Astrocyte (in vitro differentiated cells and primary cell): ENCODE measurements around the gene GGT1. TPM values are rescaled to one million over a fixed set of nuclear protein-coding genes. Genes with fewer than 3 reads are reported as not detected.
"Not testable (repeated sequence)": the region's sequence is repeated elsewhere in the genome, so short reads cannot be mapped to it uniquely, and the experiment has no call there.

Experiments used
- DNase-seq: peaks from one replicate; pipeline ENCODE4 v3.0.0-alpha.2; 2010; ENCODE audit warnings: low read depth
- FAIRE-seq: peaks from 2 replicates; lab custom pipeline; 2011; peaks lifted over from hg19 to GRCh38; lab: Jason Lieb, UNC
- H2AFZ ChIP-seq: 2 replicates; pipeline ENCODE4 v1.6.0; 2012; ENCODE audit warnings: low read depth, low read length, inconsistent platforms
- H3K27ac ChIP-seq: 2 replicates; pipeline ENCODE4 v1.5.1; 2011; ENCODE audit warnings: low read depth, low read length, inconsistent platforms
- H3K27me3 ChIP-seq: 2 replicates; pipeline ENCODE4 v1.6.0; 2011; ENCODE audit warnings: low read length, inconsistent platforms; ENCODE audit not compliant: insufficient read depth
- H3K36me3 ChIP-seq: 2 replicates; pipeline ENCODE4 v1.5.1; 2011; ENCODE audit warnings: low read length, inconsistent platforms; ENCODE audit not compliant: insufficient read depth
- H3K4me1 ChIP-seq: 2 replicates; pipeline ENCODE4 v1.5.1; 2011; ENCODE audit warnings: low read length, inconsistent platforms; ENCODE audit not compliant: insufficient read depth
- H3K4me2 ChIP-seq: 2 replicates; pipeline ENCODE4 v1.6.0; 2012; ENCODE audit warnings: low read length, inconsistent platforms
- H3K4me3 ChIP-seq: 2 replicates; pipeline ENCODE4 v1.5.1; 2011; ENCODE audit warnings: low read depth, mild to moderate bottlenecking, low read length, inconsistent platforms; ENCODE audit not compliant: insufficient read depth
- H3K79me2 ChIP-seq: 2 replicates; pipeline ENCODE4 v1.6.0; 2012; ENCODE audit warnings: mild to moderate bottlenecking, low read length, inconsistent platforms; ENCODE audit not compliant: insufficient read depth
- H3K9ac ChIP-seq: 2 replicates; pipeline ENCODE4 v1.6.0; 2012; ENCODE audit warnings: mild to moderate bottlenecking, low read length, inconsistent platforms
- H3K9me3 ChIP-seq: 2 replicates; pipeline ENCODE4 v1.5.1; 2012; ENCODE audit warnings: low read depth, mild to moderate bottlenecking, low read length, inconsistent platforms; ENCODE audit not compliant: insufficient read depth
- H4K20me1 ChIP-seq: 2 replicates; pipeline ENCODE4 v1.6.0; 2012; ENCODE audit warnings: low read length, inconsistent platforms; ENCODE audit not compliant: insufficient read depth
- H3K27ac Mint-ChIP-seq: one replicate; pipeline ENCODE4 v1.8.0; 2021; ENCODE audit warnings: mild to moderate bottlenecking, mixed read lengths; ENCODE audit not compliant: unreplicated experiment
- H3K27me3 Mint-ChIP-seq: one replicate; pipeline ENCODE4 v1.8.0; 2021; ENCODE audit warnings: low read depth, mixed read lengths; ENCODE audit not compliant: unreplicated experiment
- H3K36me3 Mint-ChIP-seq: one replicate; pipeline ENCODE4 v1.8.0; 2021; ENCODE audit warnings: low read depth, mixed read lengths; ENCODE audit not compliant: unreplicated experiment
- H3K4me1 Mint-ChIP-seq: one replicate; pipeline ENCODE4 v1.8.0; 2021; ENCODE audit warnings: low read depth, mixed read lengths; ENCODE audit not compliant: unreplicated experiment
- H3K4me3 Mint-ChIP-seq: one replicate; pipeline ENCODE4 v1.8.0; 2021; ENCODE audit warnings: mild to moderate bottlenecking, moderate library complexity, mixed read lengths; ENCODE audit not compliant: unreplicated experiment
- H3K9me3 Mint-ChIP-seq: one replicate; pipeline ENCODE4 v1.8.0; 2021; ENCODE audit warnings: mild to moderate bottlenecking, mixed read lengths; ENCODE audit not compliant: unreplicated experiment
- total RNA-seq: library from RNA; stranded (reverse); gene quantifications from 2 replicates; pipeline ENCODE4 v1.2.1, GENCODE V29; 2021

The GGT1 gene
- total RNA-seq, 1 donor from 2014 or later: 2.9 TPM

GRCh38 chr22:24645408-24646399, 42.7 kb downstream of the GGT1 start:
- DNase-seq, H3K9me3 ChIP-seq, H4K20me1 ChIP-seq, H3K27me3 ChIP-seq, H3K4me3 Mint-ChIP-seq, H3K27ac Mint-ChIP-seq, H3K9ac ChIP-seq, H3K79me2 ChIP-seq, H3K4me3 ChIP-seq, H3K4me1 Mint-ChIP-seq, H3K36me3 ChIP-seq, H3K9me3 Mint-ChIP-seq, FAIRE-seq, H3K4me2 ChIP-seq, H3K36me3 Mint-ChIP-seq, H3K27ac ChIP-seq, H3K4me1 ChIP-seq, H3K27me3 Mint-ChIP-seq, H2AFZ ChIP-seq: not testable (repeated sequence)

- not testable (repeated sequence) for FAIRE-seq, H3K27me3 Mint-ChIP-seq, H3K9me3 ChIP-seq, H3K79me2 ChIP-seq, H2AFZ ChIP-seq, H3K36me3 Mint-ChIP-seq, H4K20me1 ChIP-seq, H3K27ac ChIP-seq, H3K4me1 Mint-ChIP-seq, H3K4me3 Mint-ChIP-seq, H3K27me3 ChIP-seq, H3K9ac ChIP-seq, H3K36me3 ChIP-seq, H3K4me3 ChIP-seq, DNase-seq, H3K27ac Mint-ChIP-seq, H3K9me3 Mint-ChIP-seq, H3K4me2 ChIP-seq, H3K4me1 ChIP-seq
Measured at GRCh38 chr22:24646756-24647155, 43.8 kb downstream of the GGT1 start.

DNA sequence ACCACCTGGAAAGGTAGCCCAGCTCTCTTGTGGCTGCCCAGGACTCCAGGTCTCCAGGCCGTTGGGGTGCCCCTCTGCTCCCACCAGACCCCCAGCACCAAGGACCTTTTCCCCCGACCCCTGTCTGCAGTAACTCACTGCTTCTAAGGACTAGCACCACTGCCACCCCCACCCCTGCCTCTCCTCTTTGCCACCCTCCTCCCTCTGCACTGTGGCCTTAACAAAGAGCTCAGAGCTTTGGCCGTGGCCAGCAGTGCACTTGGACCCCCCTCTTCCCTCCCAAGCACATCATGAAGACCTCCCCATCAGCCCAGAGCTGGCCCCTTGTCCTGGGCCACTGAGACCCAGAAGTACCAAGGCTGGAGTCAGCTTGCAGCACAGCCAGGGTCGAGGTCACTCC, 46.4 kb downstream of the GGT1 start:
- H3K27ac ChIP-seq, H3K79me2 ChIP-seq, H3K36me3 Mint-ChIP-seq, H3K4me2 ChIP-seq, H3K36me3 ChIP-seq, H3K4me3 Mint-ChIP-seq, H3K27me3 Mint-ChIP-seq, H2AFZ ChIP-seq, H3K9me3 Mint-ChIP-seq, H3K27me3 ChIP-seq, FAIRE-seq, H3K4me1 Mint-ChIP-seq, DNase-seq, H3K4me1 ChIP-seq, H3K9ac ChIP-seq, H4K20me1 ChIP-seq, H3K27ac Mint-ChIP-seq, H3K4me3 ChIP-seq, H3K9me3 ChIP-seq: not testable (repeated sequence)

DNA sequence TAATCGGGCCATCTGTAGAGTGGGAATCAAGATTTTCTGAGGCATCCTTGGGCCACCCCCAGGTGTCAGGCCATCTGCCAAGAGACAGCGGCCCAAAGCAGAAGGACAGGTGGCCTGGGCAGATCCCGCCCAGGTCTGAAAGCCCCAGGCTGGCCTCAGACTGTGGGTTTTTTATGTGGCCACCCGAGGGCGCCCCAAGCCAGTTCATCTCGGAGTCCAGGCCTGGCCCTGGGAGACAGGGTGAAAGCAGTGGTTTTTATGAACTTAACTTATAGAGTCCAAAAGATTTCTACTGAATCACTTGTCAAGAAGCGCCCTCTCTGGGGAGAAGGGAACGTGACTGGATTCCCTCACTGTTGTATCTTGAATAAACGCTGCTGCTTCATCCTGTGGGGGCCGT, 47.9 kb downstream of the GGT1 start:
- not testable (repeated sequence) for H3K4me2 ChIP-seq, H3K27me3 Mint-ChIP-seq, H3K4me1 ChIP-seq, DNase-seq, H3K36me3 Mint-ChIP-seq, H3K9me3 ChIP-seq, H3K4me3 Mint-ChIP-seq, H3K27me3 ChIP-seq, H3K9me3 Mint-ChIP-seq, H3K79me2 ChIP-seq, H3K4me3 ChIP-seq, H3K9ac ChIP-seq, FAIRE-seq, H4K20me1 ChIP-seq, H2AFZ ChIP-seq, H3K27ac Mint-ChIP-seq, H3K4me1 Mint-ChIP-seq, H3K36me3 ChIP-seq, H3K27ac ChIP-seq

DNA sequence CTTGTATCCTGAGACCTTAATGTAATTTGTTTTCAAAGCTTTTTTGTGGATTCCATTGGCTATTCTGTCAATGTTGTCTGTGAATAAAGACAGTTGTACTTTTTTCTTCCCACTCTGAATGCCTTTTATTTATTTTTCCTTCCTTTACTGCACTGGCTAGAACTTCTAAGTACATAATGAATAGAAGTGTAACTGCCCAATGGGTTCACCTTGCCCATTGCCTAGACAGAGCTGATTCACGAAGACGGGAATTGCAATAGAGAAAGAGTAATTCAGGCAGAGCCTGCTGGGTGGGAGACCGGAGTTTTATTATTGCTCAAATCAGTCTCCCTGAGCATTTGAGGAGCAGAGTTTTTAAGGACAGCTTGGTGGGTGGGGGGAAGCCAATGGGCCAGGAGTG, 62.4 kb downstream of the GGT1 start:
- not testable (repeated sequence) for DNase-seq, H3K4me3 ChIP-seq, H3K36me3 Mint-ChIP-seq, H3K27ac ChIP-seq, H3K79me2 ChIP-seq, H3K9me3 ChIP-seq, H2AFZ ChIP-seq, FAIRE-seq, H3K9me3 Mint-ChIP-seq, H3K4me1 Mint-ChIP-seq, H3K4me2 ChIP-seq, H3K36me3 ChIP-seq, H3K4me3 Mint-ChIP-seq, H4K20me1 ChIP-seq, H3K4me1 ChIP-seq, H3K27me3 Mint-ChIP-seq, H3K9ac ChIP-seq, H3K27ac Mint-ChIP-seq, H3K27me3 ChIP-seq

- not testable (repeated sequence) for H3K27ac ChIP-seq, H3K27ac Mint-ChIP-seq, H3K79me2 ChIP-seq, H3K9ac ChIP-seq, H3K4me3 Mint-ChIP-seq, FAIRE-seq, H3K27me3 ChIP-seq, H3K27me3 Mint-ChIP-seq, H2AFZ ChIP-seq, DNase-seq, H3K4me3 ChIP-seq, H3K9me3 Mint-ChIP-seq, H4K20me1 ChIP-seq, H3K9me3 ChIP-seq, H3K4me1 ChIP-seq, H3K4me2 ChIP-seq, H3K36me3 ChIP-seq, H3K4me1 Mint-ChIP-seq, H3K36me3 Mint-ChIP-seq
Measured at GRCh38 chr22:24667904-24668303, 64.9 kb downstream of the GGT1 start.
